ENCODE results near the gene ZNF584.

ZNF584 gene

DNA sequence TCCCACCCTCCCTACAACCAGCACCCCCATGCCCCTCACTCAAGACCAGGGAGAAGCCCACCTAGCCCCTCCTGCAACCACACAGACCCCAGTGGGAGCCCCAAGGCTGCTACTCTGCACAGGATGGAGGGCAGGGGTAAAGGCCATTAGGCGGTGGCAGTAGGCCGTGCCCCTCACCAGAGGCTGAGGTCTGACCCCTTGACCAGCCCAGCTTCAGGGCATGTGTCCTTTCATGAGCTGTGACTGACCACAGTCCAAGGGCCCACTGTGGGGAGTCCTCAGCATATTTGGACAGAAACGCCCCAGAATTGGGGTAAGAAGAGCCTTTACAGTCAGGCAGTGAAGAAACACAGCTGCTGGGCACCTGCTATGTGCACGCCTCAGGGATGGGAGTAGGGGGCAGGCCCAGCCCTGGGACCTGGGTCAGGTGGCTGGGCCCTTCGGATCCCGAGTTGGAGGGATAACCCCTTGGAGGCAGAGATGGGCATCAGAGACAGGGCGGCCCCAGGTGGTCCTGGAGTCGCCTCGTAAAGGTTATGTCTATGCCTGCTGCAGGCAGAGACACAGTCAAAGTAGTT is 23.0 kb upstream of the ZNF584 start:
- H3K79me2 ChIP-seq (ENCODE audit: insufficient read depth, low read depth): peaks cover 38% of the 10 kb centered on the region

DNA sequence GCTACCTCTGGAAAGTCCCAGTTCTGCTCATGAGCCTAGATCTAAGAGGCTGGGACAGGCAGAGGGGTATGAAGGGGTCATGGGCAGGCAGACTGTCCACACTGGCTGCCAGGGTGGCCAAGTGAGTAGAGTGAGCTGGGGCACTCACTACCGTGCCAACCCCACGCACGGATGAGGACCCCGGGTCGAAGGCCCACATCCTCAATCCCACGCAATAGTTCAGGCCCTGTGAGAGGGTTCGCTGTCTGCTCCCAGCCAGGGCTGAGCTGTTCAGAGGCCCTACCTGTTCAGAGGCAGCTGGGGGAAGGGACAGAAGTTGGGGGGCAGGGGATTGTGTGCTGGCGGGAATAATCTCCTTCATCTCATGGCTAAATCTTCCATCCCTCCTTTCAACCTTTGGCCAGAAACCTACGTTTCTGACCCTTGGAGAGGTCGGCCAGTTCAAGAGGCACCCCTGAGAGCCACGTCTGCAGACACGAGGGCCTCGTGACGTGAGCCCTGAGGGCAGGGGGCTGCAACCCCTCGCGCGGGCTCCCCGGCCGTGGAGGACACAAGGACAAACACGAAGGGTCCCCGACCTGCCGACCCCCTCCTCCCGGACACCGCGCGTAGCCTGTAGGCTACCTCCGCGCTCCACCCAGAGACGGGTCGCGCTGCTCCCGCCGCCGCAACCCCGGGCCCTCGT is 22.4 kb upstream of the ZNF584 start:
- Histone ChIP-seq H4K20me1 (ENCODE audit: insufficient read depth) (peaks cover 10% of the 10 kb centered on the region), H3K4me2 (peak overlapping the region; percentile 74), H3K79me2 (ENCODE audit: insufficient read depth, low read depth) (peaks cover 44% of the 10 kb centered on the region), H3K36me3 (ENCODE audit: insufficient read depth) (peaks cover 17% of the 10 kb centered on the region; the same call in 1 of the 2 replicates), H3K27ac (peak overlapping the region; percentile 93), H2AFZ (ENCODE audit: low read depth) (peak overlapping the region; percentile 76), H3K4me1 (ENCODE audit: low read depth, poor library complexity, severe bottlenecking) (peaks cover 46% of the 10 kb centered on the region), H3K4me3 (IDR thresholded peaks at IDR 0.05; ENCODE audit: insufficient read depth, low read depth, low read length) (peak overlapping the region; percentile 6), H3K9ac (peak overlapping the region; percentile 85), H3K27me3 (ENCODE audit: insufficient read depth, low read depth) (no peaks in the 10 kb centered on the region)
- no peak for TF ChIP-seq CTCF (conservative IDR thresholded peaks at IDR 0.05; ENCODE audit: low read depth, low read length)

More for the DNA sequence above, 23.0 kb upstream of the ZNF584 start:
- Histone ChIP-seq H2AFZ (ENCODE audit: low read depth) (no peak overlapping the region), H3K9ac (peak overlapping the region; percentile 85; the same call in 1 of the 2 replicates), H3K36me3 (ENCODE audit: insufficient read depth) (peaks cover 14% of the 10 kb centered on the region; the same call in 1 of the 2 replicates), H3K4me1 (ENCODE audit: low read depth, poor library complexity, severe bottlenecking) (peaks cover 40% of the 10 kb centered on the region), H3K27ac (peak overlapping the region; percentile 93; the same call in 1 of the 2 replicates), H3K27me3 (ENCODE audit: insufficient read depth, low read depth) (no peaks in the 10 kb centered on the region), H3K4me2 (no peak overlapping the region; the same call in 1 of the 2 replicates), H3K4me3 (IDR thresholded peaks at IDR 0.05; ENCODE audit: insufficient read depth, low read depth, low read length) (peak overlapping the region; percentile 6), H4K20me1 (ENCODE audit: insufficient read depth) (peaks cover 4% of the 10 kb centered on the region; the same call in 1 of the 2 replicates)
- TF ChIP-seq CTCF (conservative IDR thresholded peaks at IDR 0.05; ENCODE audit: low read depth, low read length): no peak

GRCh38 chr19:58386576-58387337 is 21.7 kb upstream of the ZNF584 start, which contains the start of gene RPS5:
Gene RPS5 (plus strand): TSS chr19:58387269. CDS start chr19:58388138, 869 bp downstream.
- Histone ChIP-seq H3K27me3 (ENCODE audit: insufficient read depth, low read depth) (no peaks in the 10 kb centered on the region), H4K20me1 (ENCODE audit: insufficient read depth) (peaks cover 12% of the 10 kb centered on the region), H3K4me3 (IDR thresholded peaks at IDR 0.05; ENCODE audit: insufficient read depth, low read depth, low read length) (peak within 1 kb of the TSS; percentile 6), H3K36me3 (ENCODE audit: insufficient read depth) (peaks cover 19% of the 10 kb centered on the region; the same call in 1 of the 2 replicates), H3K9ac (peak within 1 kb of the TSS; percentile 85), H3K4me2 (peak within 1 kb of the TSS; percentile 79), H3K4me1 (ENCODE audit: low read depth, poor library complexity, severe bottlenecking) (peaks cover 49% of the 10 kb centered on the region), H3K27ac (peak within 1 kb of the TSS; percentile 93), H3K79me2 (ENCODE audit: insufficient read depth, low read depth) (peaks cover 52% of the 10 kb centered on the region), H2AFZ (ENCODE audit: low read depth) (peak within 1 kb of the TSS; percentile 76)
- TF ChIP-seq CTCF (conservative IDR thresholded peaks at IDR 0.05; ENCODE audit: low read depth, low read length): no peak

- Histone ChIP-seq H3K4me2 (peak overlapping the region; percentile 79), H3K9ac (peak overlapping the region; percentile 85), H4K20me1 (ENCODE audit: insufficient read depth) (peaks cover 12% of the 10 kb centered on the region), H3K79me2 (ENCODE audit: insufficient read depth, low read depth) (peaks cover 53% of the 10 kb centered on the region), H2AFZ (ENCODE audit: low read depth) (peak overlapping the region; percentile 76), H3K36me3 (ENCODE audit: insufficient read depth) (peaks cover 22% of the 10 kb centered on the region; the same call in 1 of the 2 replicates), H3K4me3 (IDR thresholded peaks at IDR 0.05; ENCODE audit: insufficient read depth, low read depth, low read length) (no peak overlapping the region), H3K27me3 (ENCODE audit: insufficient read depth, low read depth) (no peaks in the 10 kb centered on the region), H3K27ac (peak overlapping the region; percentile 93), H3K4me1 (ENCODE audit: low read depth, poor library complexity, severe bottlenecking) (peaks cover 45% of the 10 kb centered on the region)
- no peak for TF ChIP-seq CTCF (conservative IDR thresholded peaks at IDR 0.05; ENCODE audit: low read depth, low read length)
Measured at GRCh38 chr19:58387338-58388174, 20.9 kb upstream of the ZNF584 start.

All from KMS-11 (cell line).